NCI-H1694 treated with DMSO at 0.1 percent for 48 hours (cell line): ENCODE results near the gene GARIN5A.

Experiments
- DNase-seq: peaks from one replicate; lab custom pipeline; 2025; lab: John Stamatoyannopoulos, UW

GARIN5A gene

GRCh38 chr19:50476224-50476906 is at the start of gene GARIN5A, which contains the start of gene EMC10:
TSS of gene GARIN5A (minus strand) at chr19:50476848. CDS start at chr19:50476388, 460 bp downstream.
TSS of gene EMC10 (plus strand) at chr19:50476507. CDS start at chr19:50476545, 38 bp downstream.
- DNase-seq = peak; percentile 73

- no peak for DNase-seq
Observed at GRCh38 chr19:50522881-50523280, 46.2 kb upstream of the GARIN5A start.

- DNase-seq = no peak
Observed at GRCh38 chr19:50520822-50521465, 44.3 kb upstream of the GARIN5A start.

- no peak for DNase-seq
Observed at GRCh38 chr19:50519006-50519575, 42.4 kb upstream of the GARIN5A start.

- no peak for DNase-seq
Observed at GRCh38 chr19:50518091-50519005, 41.7 kb upstream of the GARIN5A start.

GRCh38 chr19:50517704-50518075 is 41.0 kb upstream of the GARIN5A start:
- DNase-seq = no peak

- no peak for DNase-seq
Observed at GRCh38 chr19:50516964-50517703, 40.5 kb upstream of the GARIN5A start.

- no peak for DNase-seq
Observed at GRCh38 chr19:50516456-50516855, 39.8 kb upstream of the GARIN5A start.

GRCh38 chr19:50515168-50515561 is 38.5 kb upstream of the GARIN5A start:
- no peak for DNase-seq

GRCh38 chr19:50514346-50515167 is 37.9 kb upstream of the GARIN5A start:
- DNase-seq = peak; percentile 79

GRCh38 chr19:50513746-50514345 is 37.2 kb upstream of the GARIN5A start, which contains the start of gene ASPDH:
TSS of gene ASPDH (minus strand) at chr19:50513913. CDS start at chr19:50513823, 90 bp downstream.
- DNase-seq = no peak

GRCh38 chr19:50512999-50513745 is 36.5 kb upstream of the GARIN5A start:
- DNase-seq = no peak

GRCh38 chr19:50512112-50512998 is 35.7 kb upstream of the GARIN5A start:
- no peak for DNase-seq

GRCh38 chr19:50511069-50511822 is 34.6 kb upstream of the GARIN5A start, which contains the start of gene JOSD2:
TSS of gene JOSD2 (minus strand) at chr19:50511191. CDS start at chr19:50510431, 760 bp downstream.
- peak; percentile 99 for DNase-seq

GRCh38 chr19:50510700-50511068 is 34.0 kb upstream of the GARIN5A start:
- DNase-seq = peak; percentile 79

- no peak for DNase-seq
Observed at GRCh38 chr19:50510121-50510670, 33.5 kb upstream of the GARIN5A start.

- DNase-seq = no peak
Observed at GRCh38 chr19:50509366-50509765, 32.7 kb upstream of the GARIN5A start.
